ENCODE measurements around the gene TXNRD3.

The TXNRD3 gene

DNA sequence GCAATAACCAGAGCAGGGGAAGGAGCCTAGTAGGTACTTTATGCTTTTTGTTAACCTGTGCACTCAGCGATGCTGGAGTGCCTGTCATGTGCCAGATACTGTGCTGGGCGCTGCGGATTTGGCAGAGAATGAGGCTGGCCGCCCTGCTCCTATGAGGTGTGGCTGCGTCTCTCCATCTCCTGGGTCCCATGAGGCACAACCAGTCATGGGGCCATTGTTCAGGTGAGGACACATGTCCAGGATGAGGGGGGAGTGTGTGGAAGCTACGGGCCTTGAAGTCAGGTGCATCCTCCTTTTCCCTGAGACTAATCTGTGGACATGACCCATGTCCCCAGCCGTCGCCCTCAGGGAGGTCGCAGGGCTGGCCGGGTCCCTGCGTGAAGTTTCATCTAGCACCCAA is 963 bp upstream of the TXNRD3 start:
- Histone ChIP-seq H3K4me1 (ENCODE audit: insufficient read depth, low read length) (peaks cover 33% of the 10 kb centered on the region), H3K9ac (ENCODE audit: low read depth, low read length) (no peak overlapping the region), H3K79me2 (ENCODE audit: insufficient read depth, low read length) (no peaks in the 10 kb centered on the region), H3K27ac (ENCODE audit: low read length) (no peak overlapping the region), H3K4me3 (ENCODE audit: low read depth in 1 of 2, low read length in 2 of 2) (no peak overlapping the region), H3K9me3 (ENCODE audit: insufficient read depth, low read length, severe bottlenecking) (peaks cover 2% of the 10 kb centered on the region), H2AFZ (ENCODE audit: low read depth, low read length) (no peak overlapping the region), H3K27me3 (ENCODE audit: insufficient read depth, low read length, poor library complexity) (peaks cover 13% of the 10 kb centered on the region), H3K4me2 (ENCODE audit: insufficient read depth, low read length) (no peak overlapping the region), H3K36me3 (ENCODE audit: insufficient read depth, low read length) (no peaks in the 10 kb centered on the region), H4K20me1 (ENCODE audit: insufficient read depth, low read length) (no peaks in the 10 kb centered on the region)
- ATAC-seq (ENCODE audit: insufficient read depth, low read depth) = no peak
- no peak for DNase-seq
- TF ChIP-seq EZH2 (IDR thresholded peaks at IDR 0.05; ENCODE audit: borderline replicate concordance, low read depth, low read length, severe bottlenecking) = no peak
- TF ChIP-seq, protein P1, sequence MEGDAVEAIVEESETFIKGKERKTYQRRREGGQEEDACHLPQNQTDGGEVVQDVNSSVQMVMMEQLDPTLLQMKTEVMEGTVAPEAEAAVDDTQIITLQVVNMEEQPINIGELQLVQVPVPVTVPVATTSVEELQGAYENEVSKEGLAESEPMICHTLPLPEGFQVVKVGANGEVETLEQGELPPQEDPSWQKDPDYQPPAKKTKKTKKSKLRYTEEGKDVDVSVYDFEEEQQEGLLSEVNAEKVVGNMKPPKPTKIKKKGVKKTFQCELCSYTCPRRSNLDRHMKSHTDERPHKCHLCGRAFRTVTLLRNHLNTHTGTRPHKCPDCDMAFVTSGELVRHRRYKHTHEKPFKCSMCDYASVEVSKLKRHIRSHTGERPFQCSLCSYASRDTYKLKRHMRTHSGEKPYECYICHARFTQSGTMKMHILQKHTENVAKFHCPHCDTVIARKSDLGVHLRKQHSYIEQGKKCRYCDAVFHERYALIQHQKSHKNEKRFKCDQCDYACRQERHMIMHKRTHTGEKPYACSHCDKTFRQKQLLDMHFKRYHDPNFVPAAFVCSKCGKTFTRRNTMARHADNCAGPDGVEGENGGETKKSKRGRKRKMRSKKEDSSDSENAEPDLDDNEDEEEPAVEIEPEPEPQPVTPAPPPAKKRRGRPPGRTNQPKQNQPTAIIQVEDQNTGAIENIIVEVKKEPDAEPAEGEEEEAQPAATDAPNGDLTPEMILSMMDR (IDR thresholded peaks at IDR 0.05; ENCODE audit: borderline replicate concordance, extremely low read depth, low read length, poor library complexity, severe bottlenecking) = no peak

DNA sequence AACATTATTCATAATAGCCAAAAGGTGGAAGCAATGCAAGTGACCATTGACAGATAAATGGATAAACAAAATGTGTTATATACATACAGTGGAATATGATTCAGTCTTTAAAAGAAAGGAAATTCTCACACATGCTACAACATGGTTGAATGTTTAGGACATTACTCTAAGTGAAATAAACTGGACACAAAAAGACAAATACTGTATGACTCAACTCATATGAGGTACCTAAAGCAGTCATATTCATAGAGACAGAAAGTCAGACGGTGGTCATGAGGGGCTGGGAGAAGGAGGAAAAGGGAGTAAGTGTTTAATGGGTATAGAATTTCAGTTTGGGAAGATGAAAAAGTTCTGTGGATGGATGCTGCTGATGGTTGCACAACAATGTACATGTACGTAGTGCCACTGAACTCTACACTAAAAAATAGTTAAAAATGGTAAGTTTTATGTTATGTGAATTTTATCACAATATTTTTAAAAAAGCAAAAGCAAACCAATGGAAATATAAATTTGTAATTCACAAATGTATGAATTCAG is 5.3 kb downstream of the TXNRD3 start:
- ATAC-seq (ENCODE audit: insufficient read depth, low read depth) (no peak), DNase-seq (no peak)
- H3K4me2 ChIP-seq (ENCODE audit: insufficient read depth, low read length) = no peak overlapping the region
- H3K9ac ChIP-seq (ENCODE audit: low read depth, low read length) = no peak overlapping the region
- peaks cover 6% of the 10 kb centered on the region for H3K27me3 ChIP-seq (ENCODE audit: insufficient read depth, low read length, poor library complexity)
- no peak overlapping the region for H3K27ac ChIP-seq (ENCODE audit: low read length)
- H4K20me1 ChIP-seq (ENCODE audit: insufficient read depth, low read length) = no peaks in the 10 kb centered on the region
- no peaks in the 10 kb centered on the region for H3K79me2 ChIP-seq (ENCODE audit: insufficient read depth, low read length)
- no peak overlapping the region for H3K4me3 ChIP-seq (ENCODE audit: low read depth in 1 of 2, low read length in 2 of 2)
- H3K4me1 ChIP-seq (ENCODE audit: insufficient read depth, low read length) = peaks cover 14% of the 10 kb centered on the region
- no peaks in the 10 kb centered on the region for H3K36me3 ChIP-seq (ENCODE audit: insufficient read depth, low read length)
- H3K9me3 ChIP-seq (ENCODE audit: insufficient read depth, low read length, severe bottlenecking) = no peaks in the 10 kb centered on the region
- TF ChIP-seq, protein P1 (IDR thresholded peaks at IDR 0.05; ENCODE audit: borderline replicate concordance, extremely low read depth, low read length, poor library complexity, severe bottlenecking) = no peak
- TF ChIP-seq EZH2 (IDR thresholded peaks at IDR 0.05; ENCODE audit: borderline replicate concordance, low read depth, low read length, severe bottlenecking) = no peak
- H2AFZ ChIP-seq (ENCODE audit: low read depth, low read length) = no peak overlapping the region

DNA sequence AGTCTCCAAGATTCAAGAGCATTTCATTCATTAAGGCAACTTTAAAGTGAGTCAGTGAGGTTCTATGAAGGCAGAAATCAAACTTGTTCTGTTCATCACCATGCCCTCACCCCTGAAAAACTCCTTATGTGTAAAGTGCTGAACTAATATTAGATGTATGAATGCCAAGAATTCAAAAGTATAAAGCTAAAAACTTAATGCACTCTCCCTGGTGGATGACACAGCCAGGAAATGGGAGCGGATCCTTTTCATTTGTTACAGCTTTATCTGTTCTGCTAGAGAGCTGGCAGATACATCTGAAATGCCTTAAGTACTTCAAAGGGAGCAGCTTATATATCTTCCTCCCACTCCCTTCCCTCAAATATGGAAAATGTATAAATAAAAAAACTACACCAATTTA is 8.2 kb downstream of the TXNRD3 start:
- H3K4me3 ChIP-seq (ENCODE audit: low read depth in 1 of 2, low read length in 2 of 2) = no peak overlapping the region
- no peaks in the 10 kb centered on the region for H3K79me2 ChIP-seq (ENCODE audit: insufficient read depth, low read length)
- no peak for TF ChIP-seq EZH2 (IDR thresholded peaks at IDR 0.05; ENCODE audit: borderline replicate concordance, low read depth, low read length, severe bottlenecking)
- H3K36me3 ChIP-seq (ENCODE audit: insufficient read depth, low read length) = peaks cover 4% of the 10 kb centered on the region; the same call in 1 of the 2 replicates
- no peak overlapping the region for H3K4me2 ChIP-seq (ENCODE audit: insufficient read depth, low read length)
- H3K27ac ChIP-seq (ENCODE audit: low read length) = no peak overlapping the region
- H3K27me3 ChIP-seq (ENCODE audit: insufficient read depth, low read length, poor library complexity) = no peaks in the 10 kb centered on the region
- no peaks in the 10 kb centered on the region for H4K20me1 ChIP-seq (ENCODE audit: insufficient read depth, low read length)
- H3K9ac ChIP-seq (ENCODE audit: low read depth, low read length) = no peak overlapping the region
- no peaks in the 10 kb centered on the region for H3K9me3 ChIP-seq (ENCODE audit: insufficient read depth, low read length, severe bottlenecking)
- no peak overlapping the region for H2AFZ ChIP-seq (ENCODE audit: low read depth, low read length)
- DNase-seq = no peak
- no peaks in the 10 kb centered on the region for H3K4me1 ChIP-seq (ENCODE audit: insufficient read depth, low read length)
- ATAC-seq (ENCODE audit: insufficient read depth, low read depth) = no peak

DNA sequence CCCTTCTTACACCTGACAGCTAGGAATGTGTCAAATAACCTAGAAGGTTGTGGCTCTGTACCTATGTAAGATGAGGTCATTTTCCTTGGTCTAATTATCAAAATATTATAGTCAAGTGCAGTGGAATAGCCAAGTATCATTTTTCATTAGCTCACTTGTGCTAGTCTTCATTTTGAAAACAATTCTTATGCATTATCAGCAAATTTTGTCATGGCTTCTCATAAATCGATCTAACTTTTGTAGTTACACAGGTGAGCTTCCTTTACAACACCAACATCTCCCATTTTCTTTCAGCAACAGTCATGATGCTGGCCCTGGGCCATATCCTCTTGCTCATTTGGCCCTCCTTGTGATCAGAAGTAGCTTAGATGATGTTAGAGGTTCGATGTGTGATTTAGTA is 10.3 kb downstream of the TXNRD3 start:
- no peak overlapping the region for H2AFZ ChIP-seq (ENCODE audit: low read depth, low read length)
- no peak for TF ChIP-seq EZH2 (IDR thresholded peaks at IDR 0.05; ENCODE audit: borderline replicate concordance, low read depth, low read length, severe bottlenecking)

More for the DNA sequence above, 10.3 kb downstream of the TXNRD3 start:
- H4K20me1 ChIP-seq (ENCODE audit: insufficient read depth, low read length) = no peaks in the 10 kb centered on the region
- H3K4me1 ChIP-seq (ENCODE audit: insufficient read depth, low read length) = no peaks in the 10 kb centered on the region
- peaks cover 11% of the 10 kb centered on the region; the same call in 1 of the 2 replicates for H3K36me3 ChIP-seq (ENCODE audit: insufficient read depth, low read length)
- no peak overlapping the region for H3K9ac ChIP-seq (ENCODE audit: low read depth, low read length)
- no peaks in the 10 kb centered on the region for H3K9me3 ChIP-seq (ENCODE audit: insufficient read depth, low read length, severe bottlenecking)
- H3K27ac ChIP-seq (ENCODE audit: low read length) = no peak overlapping the region
- H3K4me3 ChIP-seq (ENCODE audit: low read depth in 1 of 2, low read length in 2 of 2) = no peak overlapping the region
- H3K79me2 ChIP-seq (ENCODE audit: insufficient read depth, low read length) = no peaks in the 10 kb centered on the region
- H3K27me3 ChIP-seq (ENCODE audit: insufficient read depth, low read length, poor library complexity) = no peaks in the 10 kb centered on the region
- DNase-seq = no peak
- H3K4me2 ChIP-seq (ENCODE audit: insufficient read depth, low read length) = no peak overlapping the region
- ATAC-seq (ENCODE audit: insufficient read depth, low read depth) = no peak
